BE2C (cell line): Measurements from ENCODE around the gene TMEM229A.
"Not testable (repeated sequence)": the region's sequence is repeated elsewhere in the genome, so short reads cannot be mapped to it uniquely, and the experiment has no call there.

Source experiments
- DNase-seq: peaks from one replicate; pipeline ENCODE4 v3.0.0-alpha.2; 2020
- H3K27me3 ChIP-seq: fragments of 250-450 bp; sonication (Bioruptor Pico); 2 replicates; pipeline ENCODE4 v1.5.1; 2020; ENCODE audit warnings: mild to moderate bottlenecking
- H3K36me3 ChIP-seq: fragments of 250-450 bp; sonication (Bioruptor Pico); 2 replicates; pipeline ENCODE4 v1.5.1; 2020; ENCODE audit warnings: mild to moderate bottlenecking
- H3K4me1 ChIP-seq: fragments of 250-450 bp; sonication (Bioruptor Pico); 2 replicates; pipeline ENCODE4 v1.5.1; 2020
- H3K4me3 ChIP-seq: 2 replicates; pipeline ENCODE4 v1.5.1; 2011; ENCODE audit warnings: low read depth, low read length
- H3K9me3 ChIP-seq: fragments of 250-450 bp; sonication (Bioruptor Pico); 2 replicates; pipeline ENCODE4 v1.5.1; 2020
- CTCF ChIP-seq: IDR thresholded peaks from 2 replicates; pipeline ENCODE4 v1.5.1; 2012; ENCODE audit warnings: mild to moderate bottlenecking, low read depth, low read length

Gene TMEM229A

GRCh38 chr7:124013306-124013705 is 19.6 kb downstream of the TMEM229A start:
- Histone ChIP-seq H3K4me1 (no peaks in the 10 kb centered on the region), H3K9me3 (no peaks in the 10 kb centered on the region), H3K4me3 (no peak overlapping the region), H3K27me3 (no peaks in the 10 kb centered on the region), H3K36me3 (no peaks in the 10 kb centered on the region)
- no peak for TF ChIP-seq CTCF
- DNase-seq, result no peak

- Histone ChIP-seq H3K4me1 (no peaks in the 10 kb centered on the region), H3K9me3 (no peaks in the 10 kb centered on the region), H3K4me3 (no peak overlapping the region), H3K27me3 (no peaks in the 10 kb centered on the region), H3K36me3 (no peaks in the 10 kb centered on the region)
- no peak for DNase-seq
- no peak for TF ChIP-seq CTCF
These were observed 20.0 kb downstream of the TMEM229A start for GRCh38 chr7:124012864-124013263.

GRCh38 chr7:124009321-124009720 is 23.5 kb downstream of the TMEM229A start:
- Histone ChIP-seq H3K36me3 (no peaks in the 10 kb centered on the region), H3K4me3 (no peak overlapping the region), H3K27me3 (no peaks in the 10 kb centered on the region), H3K9me3 (no peaks in the 10 kb centered on the region), H3K4me1 (no peaks in the 10 kb centered on the region)
- no peak for TF ChIP-seq CTCF
- DNase-seq, result no peak

- not testable (repeated sequence) for H3K36me3 ChIP-seq, H3K9me3 ChIP-seq, H3K27me3 ChIP-seq, DNase-seq, H3K4me3 ChIP-seq, H3K4me1 ChIP-seq
These were observed 24.6 kb downstream of the TMEM229A start for GRCh38 chr7:124008296-124008695.

- TF ChIP-seq CTCF, result no peak
- no peak for DNase-seq
- no peak overlapping the region for H3K4me3 ChIP-seq
- no peaks in the 10 kb centered on the region for H3K36me3 ChIP-seq
- no peaks in the 10 kb centered on the region for H3K4me1 ChIP-seq
- no peaks in the 10 kb centered on the region for H3K9me3 ChIP-seq
- no peaks in the 10 kb centered on the region for H3K27me3 ChIP-seq
These were observed 33.2 kb downstream of the TMEM229A start for GRCh38 chr7:123999703-124000102.

GRCh38 chr7:123998921-123999320 is 33.9 kb downstream of the TMEM229A start:
- Histone ChIP-seq H3K4me1 (no peaks in the 10 kb centered on the region), H3K4me3 (no peak overlapping the region), H3K27me3 (no peaks in the 10 kb centered on the region), H3K36me3 (no peaks in the 10 kb centered on the region), H3K9me3 (no peaks in the 10 kb centered on the region)
- no peak for TF ChIP-seq CTCF
- DNase-seq, result no peak

- no peak overlapping the region for H3K4me3 ChIP-seq
- no peaks in the 10 kb centered on the region for H3K36me3 ChIP-seq
- TF ChIP-seq CTCF, result no peak
- H3K4me1 ChIP-seq, result no peaks in the 10 kb centered on the region
- H3K9me3 ChIP-seq, result no peaks in the 10 kb centered on the region
- H3K27me3 ChIP-seq, result no peaks in the 10 kb centered on the region
- no peak for DNase-seq
These were observed 36.6 kb downstream of the TMEM229A start for GRCh38 chr7:123996327-123996625.
